CD4-positive, alpha-beta memory T cell (primary cell): ENCODE data around the gene AQP3. TPM values are rescaled to one million over a fixed set of nuclear protein-coding genes. Genes with fewer than 3 reads are reported as not detected.
"Not testable (repeated sequence)": the region's sequence is repeated elsewhere in the genome, so short reads cannot be mapped to it uniquely, and the experiment has no call there.

Source experiments
- CTCF ChIA-PET: fragments of 350-600 bp; sonication (Branson Sonifier 250); formaldehyde crosslinking; loops from one replicate; lab custom pipeline; 2021; ENCODE audit warnings: inconsistent platforms; ENCODE audit not compliant: partially characterized antibody; lab: Charles Lee
- POLR2A ChIA-PET: fragments of 350-600 bp; sonication (Branson Sonifier 250); formaldehyde crosslinking; loops from one replicate; lab custom pipeline; 2021; ENCODE audit not compliant: partially characterized antibody; lab: Charles Lee
- DNase-seq, 5 donors: peaks; one replicate each; pipeline versions ENCODE4 v3.0.0 to v3.0.0-alpha.2; 2020 to 2022; ENCODE audit warnings: mixed read lengths in 1 of 5
- H3K27ac ChIP-seq: one replicate; pipeline ENCODE4 v1.7.0; 2013; ENCODE audit warnings: low read depth, low read length
- H3K27me3 ChIP-seq: 2 replicates; pipeline ENCODE4 v1.7.0; 2013; ENCODE audit warnings: mild to moderate bottlenecking, low read length, moderate library complexity; ENCODE audit not compliant: insufficient read depth
- H3K36me3 ChIP-seq: 2 replicates; pipeline ENCODE4 v1.7.0; 2013; ENCODE audit warnings: mild to moderate bottlenecking, low read length, moderate library complexity; ENCODE audit not compliant: insufficient read depth
- H3K4me1 ChIP-seq: 2 replicates; pipeline ENCODE4 v1.7.0; 2013; ENCODE audit warnings: mild to moderate bottlenecking, low read length, moderate library complexity; ENCODE audit not compliant: insufficient read depth
- H3K4me3 ChIP-seq, 2 donors: one replicate each; pipeline ENCODE4 v1.7.0; 2013; ENCODE audit warnings: low read length in 2 of 2, mild to moderate bottlenecking in 1 of 2
- H3K9me3 ChIP-seq, 2 donors: one replicate each; pipeline ENCODE4 v1.7.0; 2013; ENCODE audit warnings: low read length in 2 of 2, control low read depth in 1 of 2; ENCODE audit not compliant: control insufficient read depth in 1 of 2
- H3K27ac Mint-ChIP-seq, 7 donors: one replicate each; pipeline ENCODE4 v1.8.0; 2020 to 2021; ENCODE audit warnings: mixed read lengths in 7 of 7, mild to moderate bottlenecking in 6 of 7, inconsistent platforms in 3 of 7, moderate library complexity in 3 of 7
- H3K27me3 Mint-ChIP-seq, 2 donors: one replicate each; pipeline ENCODE4 v1.8.0; 2020 to 2021; ENCODE audit warnings: mixed read lengths in 2 of 2
- H3K36me3 Mint-ChIP-seq, 2 donors: one replicate each; pipeline ENCODE4 v1.8.0; 2020 to 2021; ENCODE audit warnings: mixed read lengths in 2 of 2, inconsistent platforms in 1 of 2, mild to moderate bottlenecking in 1 of 2
- H3K4me1 Mint-ChIP-seq, 4 donors: one replicate each; pipeline ENCODE4 v1.8.0; 2020 to 2021; ENCODE audit warnings: mixed read lengths in 4 of 4, mild to moderate bottlenecking in 1 of 4
- H3K4me3 Mint-ChIP-seq, 8 donors: one replicate each; pipeline ENCODE4 v1.8.0; 2020 to 2021; ENCODE audit warnings: mixed read lengths in 8 of 8, mild to moderate bottlenecking in 7 of 8, moderate library complexity in 6 of 8, inconsistent platforms in 3 of 8
- H3K9me3 Mint-ChIP-seq, 8 donors: one replicate each; pipeline ENCODE4 v1.8.0; 2020 to 2021; ENCODE audit warnings: mixed read lengths in 8 of 8, mild to moderate bottlenecking in 5 of 8, inconsistent platforms in 3 of 8, moderate library complexity in 1 of 8
- intact Hi-C: fragments of 100-400 bp; cut with micrococcal nuclease; formaldehyde crosslinking; loops from one replicate; pipeline ENCODE4 v1.15.1; 2023
- polyA plus RNA-seq, 2 donors: library from polyadenylated mRNA; unstranded; fragments of 300-500 nt; fragmentation: Illumina TruSeq; gene quantifications; one replicate each; pipeline ENCODE4 v1.2.3, GENCODE V29; 2021
- total RNA-seq, 2 experiments: library from RNA; stranded (reverse); gene quantifications; one replicate each; pipeline ENCODE4 v1.2.3, GENCODE V29; 2021

Gene AQP3
- total and polyA plus RNA-seq, 4 experiments from 2014 or later, result 172 to 562 (median 328) TPM

- H3K36me3 ChIP-seq, result no peaks in the 10 kb centered on the region
- intact Hi-C loops, result no loop called here
- POLR2A ChIA-PET, result no interaction called here
- H3K36me3 Mint-ChIP-seq, result no peaks in the 10 kb centered on the region
- DNase-seq, result peak in 4 of 5 donors; percentile 13 to 62 (median 27)
- H3K9me3 ChIP-seq, result no peaks in the 10 kb centered on the region
- CTCF ChIA-PET, result interaction anchor here (1.2 kb wide), 1 partner anchor 11 kb away, joined by 8 read pairs; no protein-coding TSS in a partner anchor
- H3K27me3 ChIP-seq, result no peaks in the 10 kb centered on the region
- H3K4me3 Mint-ChIP-seq, result no peak overlapping the region
- H3K27ac ChIP-seq, result no peak overlapping the region
- peaks cover 0 to 11% (median 6%) of the 10 kb centered on the region in 4 donors for H3K4me1 Mint-ChIP-seq
- no peaks in the 10 kb centered on the region for H3K27me3 Mint-ChIP-seq
- H3K4me3 ChIP-seq, result no peak overlapping the region
- H3K4me1 ChIP-seq, result no peaks in the 10 kb centered on the region
- no peaks in the 10 kb centered on the region for H3K9me3 Mint-ChIP-seq
- H3K27ac Mint-ChIP-seq, result peak overlapping the region in 6 of 7 donors; percentile 8 to 91 (median 60)
Observed at GRCh38 chr9:33426843-33427293, 20.5 kb downstream of the AQP3 start.

- H3K4me3 Mint-ChIP-seq, result no peak overlapping the region
- no peak for DNase-seq
- no peaks in the 10 kb centered on the region for H3K27me3 Mint-ChIP-seq
- no peak overlapping the region for H3K27ac ChIP-seq
- no peaks in the 10 kb centered on the region for H3K36me3 ChIP-seq
- intact Hi-C loops, result no loop called here
- no peaks in the 10 kb centered on the region for H3K36me3 Mint-ChIP-seq
- CTCF ChIA-PET, result no interaction called here
- H3K27me3 ChIP-seq, result no peaks in the 10 kb centered on the region
- no peaks in the 10 kb centered on the region for H3K9me3 ChIP-seq
- peaks cover 0 to 2% (median 0%) of the 10 kb centered on the region in 8 donors for H3K9me3 Mint-ChIP-seq
- H3K27ac Mint-ChIP-seq, result peak overlapping the region in 2 of 7 donors; percentile 19 to 62
- no peak overlapping the region for H3K4me3 ChIP-seq
- peaks cover 5 to 15% (median 9%) of the 10 kb centered on the region in 4 donors for H3K4me1 Mint-ChIP-seq
- POLR2A ChIA-PET, result interaction anchor here (0.7 kb wide), 1 partner anchor 8 kb away, joined by 4 read pairs; no protein-coding TSS in a partner anchor
- H3K4me1 ChIP-seq, result peaks cover under 1% of the 10 kb centered on the region
Observed at GRCh38 chr9:33425128-33425533, 22.3 kb downstream of the AQP3 start.

GRCh38 chr9:33424492-33424891, 22.9 kb downstream of the AQP3 start:
- intact Hi-C loops, H3K4me3 Mint-ChIP-seq, CTCF ChIA-PET, H3K36me3 Mint-ChIP-seq, H3K27me3 Mint-ChIP-seq, H3K27me3 ChIP-seq, H3K4me1 ChIP-seq, H3K36me3 ChIP-seq, DNase-seq, H3K4me3 ChIP-seq, H3K27ac Mint-ChIP-seq, H3K9me3 ChIP-seq, H3K27ac ChIP-seq, H3K9me3 Mint-ChIP-seq: not testable (repeated sequence)
- H3K4me1 Mint-ChIP-seq, result peaks cover 5 to 20% (median 11%) of the 10 kb centered on the region in 4 donors
- POLR2A ChIA-PET, result interaction anchor here (0.7 kb wide), 1 partner anchor 9 kb away, joined by 4 read pairs; no protein-coding TSS in a partner anchor

- H3K4me1 ChIP-seq, H3K27ac Mint-ChIP-seq, H3K27me3 ChIP-seq, H3K4me3 ChIP-seq, DNase-seq, H3K9me3 ChIP-seq, H3K4me3 Mint-ChIP-seq, CTCF ChIA-PET, H3K27me3 Mint-ChIP-seq, H3K36me3 Mint-ChIP-seq, H3K36me3 ChIP-seq, H3K9me3 Mint-ChIP-seq, intact Hi-C loops, H3K27ac ChIP-seq, POLR2A ChIA-PET: not testable (repeated sequence)
- H3K4me1 Mint-ChIP-seq, result peaks cover 5 to 24% (median 13%) of the 10 kb centered on the region in 4 donors
Observed at GRCh38 chr9:33424043-33424442, 23.4 kb downstream of the AQP3 start.

DNA sequence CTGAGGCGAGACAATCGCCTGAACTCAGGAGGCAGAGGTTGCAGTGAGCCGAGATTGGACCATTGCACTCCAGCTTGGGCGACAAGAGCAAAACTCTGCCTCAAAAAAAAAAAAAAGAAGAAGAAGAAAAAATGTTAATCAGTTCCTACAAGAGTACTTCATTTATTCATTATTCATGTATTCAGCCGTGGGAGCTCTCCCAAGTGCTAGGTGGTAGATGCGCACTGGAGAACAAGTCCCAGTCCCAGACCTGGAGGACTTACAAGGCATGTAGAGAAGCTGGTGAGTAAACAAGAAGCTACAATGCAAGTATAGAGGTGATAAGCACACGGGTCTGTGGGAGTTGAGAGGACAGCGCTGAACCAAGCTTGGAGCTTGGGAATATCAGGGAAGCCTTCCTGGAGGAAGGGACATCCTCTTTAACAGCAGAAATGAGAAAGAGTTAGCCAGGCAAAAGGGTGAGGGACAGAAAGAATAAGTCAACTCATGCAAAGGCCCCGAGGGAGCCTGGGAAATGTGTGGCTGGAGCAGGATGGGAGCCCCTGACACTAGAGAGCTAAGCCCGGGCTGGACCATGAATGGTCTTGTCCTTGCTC, 27.6 kb downstream of the AQP3 start:
- Histone ChIP-seq H3K4me3 (no peak overlapping the region), H3K27me3 (no peaks in the 10 kb centered on the region), H3K4me1 (peaks cover 44% of the 10 kb centered on the region), H3K9me3 (no peaks in the 10 kb centered on the region), H3K27ac (no peak overlapping the region), H3K36me3 (no peaks in the 10 kb centered on the region)
- intact Hi-C loops, result loop anchor here (5.0 kb wide), 1 partner anchor 397 kb away; the partner anchor contains the start of gene UBE2R2
- Mint-ChIP-seq H3K4me1 (peaks cover 28 to 54% (median 47%) of the 10 kb centered on the region in 4 donors), H3K36me3 (no peaks in the 10 kb centered on the region), H3K27ac (peak overlapping the region in 5 of 7 donors; percentile 43 to 82 (median 68)), H3K27me3 (no peaks in the 10 kb centered on the region), H3K9me3 (peaks cover 0 to 2% (median 0%) of the 10 kb centered on the region in 8 donors), H3K4me3 (no peak overlapping the region)
- DNase-seq, result no peak
- POLR2A ChIA-PET, result interaction anchor here (0.9 to 1.9 kb wide), 3 partner anchors 21 to 54 kb away, joined by 4 to 9 read pairs (median 4); partner anchors contain the start of genes AQP3 and NOL6
- CTCF ChIA-PET, result interaction anchor here (1.2 to 12.5 kb wide), 3 partner anchors 16 to 41 kb away, joined by 3 to 345 read pairs (median 6); partner anchors contain the start of gene AQP3

GRCh38 chr9:33418090-33418489, 29.3 kb downstream of the AQP3 start:
- H3K36me3 Mint-ChIP-seq, result no peaks in the 10 kb centered on the region
- peak overlapping the region; percentile 38 to 99 (median 98) for H3K27ac Mint-ChIP-seq
- H3K27me3 Mint-ChIP-seq, result no peaks in the 10 kb centered on the region
- no peak overlapping the region for H3K4me3 ChIP-seq
- ChIA-PET CTCF (interaction anchor here (1.4 to 12.5 kb wide), 4 partner anchors 15 to 55 kb away, joined by 4 to 345 read pairs (median 75); partner anchors contain the start of genes AQP3 and NOL6), POLR2A (interaction anchor here (1.2 to 6.7 kb wide), 5 partner anchors 22 to 55 kb away, joined by 4 to 219 read pairs (median 64); partner anchors contain the start of genes AQP3 and NOL6)
- H3K4me1 Mint-ChIP-seq, result peaks cover 36 to 66% (median 56%) of the 10 kb centered on the region in 4 donors
- intact Hi-C loops, result loop anchor here (5.0 kb wide), 1 partner anchor 399 kb away; the partner anchor contains the start of gene UBE2R2
- H3K4me3 Mint-ChIP-seq, result peak overlapping the region in 5 of 8 donors; percentile 24 to 53 (median 38)
- no peaks in the 10 kb centered on the region for H3K36me3 ChIP-seq
- no peak for DNase-seq
- H3K4me1 ChIP-seq, result peaks cover 54% of the 10 kb centered on the region
- H3K27ac ChIP-seq, result peak overlapping the region; percentile 65
- peaks cover 0 to 2% (median 0%) of the 10 kb centered on the region in 8 donors for H3K9me3 Mint-ChIP-seq
- no peaks in the 10 kb centered on the region for H3K9me3 ChIP-seq
- H3K27me3 ChIP-seq, result no peaks in the 10 kb centered on the region

- peaks cover 36 to 66% (median 57%) of the 10 kb centered on the region in 4 donors for H3K4me1 Mint-ChIP-seq
- peaks cover 0 to 2% (median 0%) of the 10 kb centered on the region in 8 donors for H3K9me3 Mint-ChIP-seq
- CTCF ChIA-PET, result interaction anchor here (1.1 to 12.5 kb wide), 9 partner anchors 14 to 207 kb away, joined by 3 to 345 read pairs (median 37); partner anchors contain the start of genes AQP3, AQP7, NFX1 and NOL6
- peak overlapping the region; percentile 92 to 99 (median 98) for H3K27ac Mint-ChIP-seq
- H3K27me3 Mint-ChIP-seq, result no peaks in the 10 kb centered on the region
- intact Hi-C loops, result loop anchor here (5.0 kb wide), 1 partner anchor 400 kb away; the partner anchor contains the start of gene UBE2R2
- POLR2A ChIA-PET, result interaction anchor here (0.8 to 6.7 kb wide), 9 partner anchors 16 to 127 kb away, joined by 3 to 219 read pairs (median 58); partner anchors contain the start of genes AQP3, NFX1 and NOL6
- Histone ChIP-seq H3K36me3 (no peaks in the 10 kb centered on the region), H3K4me1 (peaks cover 54% of the 10 kb centered on the region), H3K4me3 (peak overlapping the region in 1 of 2 donors; percentile 50), H3K27me3 (no peaks in the 10 kb centered on the region), H3K27ac (peak overlapping the region; percentile 65), H3K9me3 (no peaks in the 10 kb centered on the region)
- peak overlapping the region; percentile 62 to 92 (median 85) for H3K4me3 Mint-ChIP-seq
- peak; percentile 44 to 73 (median 53) for DNase-seq
- H3K36me3 Mint-ChIP-seq, result no peaks in the 10 kb centered on the region
Observed at GRCh38 chr9:33416996-33417395, 30.4 kb downstream of the AQP3 start.
